ENCODE measurements around the gene PSME3IP1. TPM values are rescaled to one million over a fixed set of nuclear protein-coding genes. Genes with fewer than 3 reads are reported as not detected.

PSME3IP1 gene
- total and polyA plus RNA-seq, 2 of the 8 experiments (the other 6 are each of a cell fraction or from before 2014, with no cell fraction given) = 95.1 to 98.3 TPM

GRCh38 chr16:57137566-57138273, 48.1 kb downstream of the PSME3IP1 start:
- no peak overlapping the region for H2BK20ac ChIP-seq (ENCODE audit: low read length)
- FAIRE-seq (no peak), DNase-seq (ENCODE audit: low read depth in 1 of 2, low spot score in 2 of 2) (no peak)
- 79% methylated on average over 10 of the region's 10 CpGs; no CpG with 5 or more reads in 1 of the 2 experiments for WGBS, 2 experiments (ENCODE audit: extremely low coverage in 1 of 2, insufficient coverage in 1 of 2, insufficient read length in 1 of 2, insufficient replicate concordance in 2 of 2, low coverage in 1 of 2, low lambda C conversion rate in 2 of 2, missing lambda C conversion rate in 1 of 2)
- no peak overlapping the region; the same call in 1 of the 2 replicates for H2BK5ac ChIP-seq (ENCODE audit: low read depth, low read length)
- no peak overlapping the region for H4K91ac ChIP-seq (replicated peaks; ENCODE audit: insufficient read length, low read length)
- H3K14ac ChIP-seq (ENCODE audit: insufficient read length) = no peak overlapping the region
- no peak overlapping the region for H2BK15ac ChIP-seq (ENCODE audit: low read length)
- no peaks in the 10 kb centered on the region for H3K27me3 ChIP-seq (replicated peaks in 1 of 4; ENCODE audit: control insufficient read depth in 3 of 4, extremely low read depth in 1 of 4, insufficient read depth in 3 of 4, low read length in 3 of 4)
- H3K18ac ChIP-seq (ENCODE audit: extremely low read depth, low read length) = no peak overlapping the region
- H3K79me2 ChIP-seq (ENCODE audit: control insufficient read depth in 1 of 2, insufficient read depth in 2 of 2, low read length in 2 of 2) = no peaks in the 10 kb centered on the region
- no peak overlapping the region for H2AFZ ChIP-seq (ENCODE audit: low read length)
- H4K20me1 ChIP-seq (replicated peaks in 1 of 2; ENCODE audit: control insufficient read depth in 1 of 2, insufficient read depth in 2 of 2, low read length in 2 of 2) = no peaks in the 10 kb centered on the region
- H3K27ac ChIP-seq (ENCODE audit: low read depth, low read length) = no peak overlapping the region
- H3K4me1 ChIP-seq (replicated peaks in 1 of 4; ENCODE audit: control insufficient read depth in 3 of 4, insufficient read depth in 4 of 4, low read length in 3 of 4) = peaks cover 0 to 5% (median 2%) of the 10 kb centered on the region in 4 experiments; a peak in 3 of 7 replicates
- no peaks in the 10 kb centered on the region for H3K79me1 ChIP-seq (ENCODE audit: low read depth, low read length)
- no peak overlapping the region for H3K4me2 ChIP-seq (ENCODE audit: insufficient read depth in 1 of 2, low read depth in 2 of 2, low read length in 2 of 2)
- H3K4ac ChIP-seq (replicated peaks; ENCODE audit: insufficient read length, low read depth, low read length) = no peak overlapping the region
- H2AK5ac ChIP-seq (ENCODE audit: low read depth, low read length) = no peak overlapping the region
- no peak overlapping the region for H3K4me3 ChIP-seq (ENCODE audit: extremely low read depth in 1 of 4, insufficient read depth in 2 of 4, low read depth in 3 of 4, low read length in 4 of 4)
- H3K9ac ChIP-seq (replicated peaks in 1 of 4; ENCODE audit: extremely low read depth in 1 of 4, low read depth in 3 of 4, low read length in 3 of 4) = no peak overlapping the region
- CTCF ChIA-PET (ENCODE audit: partially characterized antibody) = interaction anchor here (1.0 to 2.4 kb wide), 4 partner anchors 9 to 53 kb away, joined by 3 to 9 read pairs (median 6); no protein-coding TSS in a partner anchor
- no peaks in the 10 kb centered on the region for H3K23me2 ChIP-seq (ENCODE audit: low read depth, low read length)
- no peak for TF ChIP-seq CTBP2 (IDR thresholded peaks at IDR 0.05; ENCODE audit: borderline replicate concordance, insufficient read depth, insufficient read length, low read length)
- no peak for TF ChIP-seq JUN (IDR thresholded peaks at IDR 0.05; ENCODE audit: low read depth, low read length)
- no peak for TF ChIP-seq NANOG (IDR thresholded peaks at IDR 0.05; ENCODE audit: insufficient read depth, low read depth, low read length, poor library complexity, severe bottlenecking)
- H2BK12ac ChIP-seq (ENCODE audit: low read depth, low read length) = no peak overlapping the region
- no peak overlapping the region for H4K8ac ChIP-seq (ENCODE audit: extremely low read depth, insufficient read depth, low read length)
- no peak overlapping the region for H2BK120ac ChIP-seq (replicated peaks; ENCODE audit: low read depth, low read length)
- no peak overlapping the region for H3K23ac ChIP-seq (ENCODE audit: insufficient read length)
- POLR2A ChIA-PET (ENCODE audit: partially characterized antibody) = interaction anchor here (0.7 kb wide), 1 partner anchor 22 kb away, joined by 3 read pairs; no protein-coding TSS in a partner anchor
- no peak overlapping the region for H4K5ac ChIP-seq (ENCODE audit: insufficient read length, low read depth, low read length)
- H3K36me3 ChIP-seq (ENCODE audit: control insufficient read depth in 2 of 4, insufficient read depth in 4 of 4, low read length in 3 of 4) = no peaks in the 10 kb centered on the region
- no peak overlapping the region for H3K56ac ChIP-seq (replicated peaks; ENCODE audit: insufficient read length, low read depth, low read length)
- no peaks in the 10 kb centered on the region for H3K9me3 ChIP-seq (ENCODE audit: insufficient read depth in 2 of 2, low read depth in 1 of 2, low read length in 1 of 2)
